ENCODE results near the gene B4GALT5.
A peak's percentile ranks its signal among the peaks of the same experiment; 100 is the strongest.
"Not testable (repeated sequence)": the region's sequence is repeated elsewhere in the genome, so short reads cannot be mapped to it uniquely, and the experiment has no call there.

Gene B4GALT5

DNA sequence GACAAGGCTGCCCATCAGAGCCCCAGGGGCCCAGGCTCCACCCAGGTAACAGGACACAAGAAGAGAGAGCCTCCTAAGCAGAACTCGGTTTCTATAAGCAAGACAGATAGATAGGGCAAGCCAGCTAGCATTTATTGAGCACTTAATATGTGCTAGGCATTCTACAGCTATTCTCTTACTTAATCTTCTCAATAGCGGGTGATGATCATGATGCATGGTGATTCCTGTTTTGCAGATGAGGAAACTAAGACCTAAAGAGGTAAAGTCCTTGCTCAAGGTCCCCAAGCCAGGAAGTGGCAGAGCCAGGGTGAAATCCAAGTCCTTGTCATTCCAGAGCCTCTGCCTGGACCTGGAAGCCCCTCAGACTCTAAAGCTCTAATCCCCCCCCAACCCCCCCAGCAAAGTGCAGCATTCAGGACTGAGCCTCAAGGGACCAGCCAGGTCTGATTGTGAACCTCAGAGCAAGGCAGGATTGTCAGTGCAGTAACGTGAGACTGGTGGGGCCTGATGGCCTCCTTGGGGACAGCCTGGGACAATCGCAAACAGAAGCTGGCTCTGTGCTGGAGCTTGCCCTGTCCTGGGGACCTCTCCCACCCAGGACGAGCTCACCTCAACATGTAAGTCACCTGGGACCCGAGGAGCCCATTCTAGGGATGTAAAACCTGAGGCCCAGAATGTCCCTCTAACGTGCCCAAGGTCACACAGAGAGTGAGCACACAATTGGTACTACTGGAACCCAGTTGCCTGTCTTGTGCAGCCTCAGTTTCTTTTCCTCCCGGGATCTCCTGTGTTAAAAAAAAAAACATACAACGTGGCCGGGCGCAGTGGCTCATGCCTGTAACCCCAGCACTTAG, 97.3 kb downstream of the B4GALT5 start:
- ChIA-PET CTCF (interaction anchor here (0.8 to 10.2 kb wide), 6 partner anchors 8 to 272 kb away, joined by 3 to 293 read pairs (median 3); no protein-coding TSS in a partner anchor), POLR2A (no interaction called here)
- no peak overlapping the region for H3K4me3 ChIP-seq (ENCODE audit: low read depth, low read length)
- TF ChIP-seq, protein P1, sequence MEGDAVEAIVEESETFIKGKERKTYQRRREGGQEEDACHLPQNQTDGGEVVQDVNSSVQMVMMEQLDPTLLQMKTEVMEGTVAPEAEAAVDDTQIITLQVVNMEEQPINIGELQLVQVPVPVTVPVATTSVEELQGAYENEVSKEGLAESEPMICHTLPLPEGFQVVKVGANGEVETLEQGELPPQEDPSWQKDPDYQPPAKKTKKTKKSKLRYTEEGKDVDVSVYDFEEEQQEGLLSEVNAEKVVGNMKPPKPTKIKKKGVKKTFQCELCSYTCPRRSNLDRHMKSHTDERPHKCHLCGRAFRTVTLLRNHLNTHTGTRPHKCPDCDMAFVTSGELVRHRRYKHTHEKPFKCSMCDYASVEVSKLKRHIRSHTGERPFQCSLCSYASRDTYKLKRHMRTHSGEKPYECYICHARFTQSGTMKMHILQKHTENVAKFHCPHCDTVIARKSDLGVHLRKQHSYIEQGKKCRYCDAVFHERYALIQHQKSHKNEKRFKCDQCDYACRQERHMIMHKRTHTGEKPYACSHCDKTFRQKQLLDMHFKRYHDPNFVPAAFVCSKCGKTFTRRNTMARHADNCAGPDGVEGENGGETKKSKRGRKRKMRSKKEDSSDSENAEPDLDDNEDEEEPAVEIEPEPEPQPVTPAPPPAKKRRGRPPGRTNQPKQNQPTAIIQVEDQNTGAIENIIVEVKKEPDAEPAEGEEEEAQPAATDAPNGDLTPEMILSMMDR (IDR thresholded peaks at IDR 0.05; ENCODE audit: insufficient read depth, low read length, missing control alignments), result no peak
- no peak for DNase-seq (ENCODE audit: low read depth, low spot score)

DNA sequence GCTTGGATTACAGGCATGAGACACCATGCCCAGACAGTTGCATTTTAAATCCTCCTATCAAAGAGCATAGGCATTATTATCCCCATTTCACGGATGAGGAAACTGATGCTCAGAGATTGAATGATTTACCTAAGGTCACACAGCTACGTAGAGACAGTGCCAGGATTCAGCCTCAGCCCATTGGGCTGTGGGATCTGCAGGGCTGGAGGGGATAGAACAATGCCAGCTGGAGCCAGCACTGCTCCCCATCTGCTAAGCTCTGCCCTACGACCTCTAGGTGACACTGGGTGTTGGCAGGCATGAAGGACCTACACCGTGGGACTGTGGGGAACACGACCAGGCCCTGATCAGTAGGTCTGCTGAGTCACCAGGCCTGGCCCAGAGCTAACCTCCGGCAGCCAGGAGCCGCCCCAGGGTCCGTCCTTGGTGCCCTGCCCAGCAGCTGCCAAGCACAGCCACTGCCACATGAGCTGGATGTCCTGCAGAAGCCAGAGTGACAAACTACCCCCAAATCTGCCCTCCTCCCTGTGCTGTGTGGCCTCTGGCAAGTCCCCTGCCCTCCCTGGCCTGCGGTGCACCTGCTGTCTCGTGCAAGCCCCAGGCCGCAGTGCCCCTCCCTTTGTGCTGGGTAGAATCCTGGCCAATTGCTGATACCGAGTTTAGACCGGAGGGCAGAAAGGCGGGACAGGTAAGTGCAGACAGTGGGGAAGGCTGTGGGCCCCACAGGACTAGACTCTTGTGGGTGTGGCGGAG, 98.1 kb downstream of the B4GALT5 start:
- no peak for DNase-seq (ENCODE audit: low read depth, low spot score)
- ChIA-PET CTCF (interaction anchor here (0.8 to 10.2 kb wide), 6 partner anchors 8 to 456 kb away, joined by 3 to 293 read pairs (median 4); no protein-coding TSS in a partner anchor), POLR2A (no interaction called here)
- H3K4me3 ChIP-seq (ENCODE audit: low read depth, low read length), result no peak overlapping the region
- TF ChIP-seq, protein P1 (IDR thresholded peaks at IDR 0.05; ENCODE audit: insufficient read depth, low read length, missing control alignments), result no peak

DNA sequence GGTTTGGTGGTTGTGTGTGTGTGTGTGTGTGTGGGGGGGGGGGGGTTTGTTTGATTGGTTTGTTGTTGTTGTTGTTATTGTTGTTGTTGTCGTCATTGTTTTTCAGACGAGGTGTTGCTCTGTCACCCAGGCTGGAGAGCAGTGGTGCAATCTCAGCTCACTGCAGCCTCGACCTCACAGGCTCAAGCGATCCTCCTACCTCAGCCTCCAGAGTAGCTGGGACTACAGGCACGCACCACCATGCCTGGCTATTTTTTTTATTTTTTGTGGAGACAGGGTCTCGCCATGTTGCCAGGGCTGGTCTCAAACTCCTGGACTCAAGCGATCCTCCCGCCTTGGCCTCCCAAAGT, 98.7 kb downstream of the B4GALT5 start:
- CTCF ChIA-PET, result interaction anchor here (0.7 to 10.2 kb wide), 5 partner anchors 43 to 456 kb away, joined by 3 to 293 read pairs (median 4); no protein-coding TSS in a partner anchor
- H3K4me3 ChIP-seq (ENCODE audit: low read depth, low read length); POLR2A ChIA-PET; DNase-seq (ENCODE audit: low read depth, low spot score): not testable (repeated sequence)

DNA sequence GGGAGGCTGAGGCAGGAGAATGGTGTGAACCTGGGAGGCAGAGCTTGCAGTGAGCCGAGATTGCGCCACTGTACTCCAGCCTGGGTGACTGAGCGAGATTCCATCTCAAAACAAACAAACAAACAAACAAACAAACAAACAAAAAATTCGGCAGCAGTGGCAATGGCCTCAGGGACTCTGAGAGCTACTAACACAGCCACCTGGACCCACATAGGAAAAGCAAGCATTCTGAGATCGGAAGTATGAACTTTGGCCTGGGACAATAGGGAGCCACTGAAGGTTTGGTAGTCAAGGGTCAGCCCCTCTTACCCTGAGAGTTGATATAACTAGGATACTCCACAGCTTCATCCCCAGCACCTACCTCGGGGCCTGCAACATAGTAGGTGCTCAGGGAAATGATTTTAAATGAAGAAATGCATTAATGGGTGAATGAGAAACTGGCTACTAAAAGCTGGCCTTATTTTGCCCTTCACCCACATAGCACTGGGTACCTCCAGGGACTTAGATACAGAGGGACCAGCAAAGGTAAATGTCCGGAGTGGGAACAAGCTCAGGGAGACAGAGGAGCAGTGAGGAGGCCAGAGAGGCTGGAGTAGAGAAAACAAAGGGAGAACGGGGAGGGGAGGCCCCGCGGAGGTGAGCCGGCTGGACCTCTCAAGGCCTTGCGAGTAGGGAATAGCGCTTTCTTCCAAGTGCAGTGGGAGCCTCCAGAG, 99.2 kb downstream of the B4GALT5 start:
- DNase-seq (ENCODE audit: low read depth, low spot score), result no peak
- no peak overlapping the region for H3K4me3 ChIP-seq (ENCODE audit: low read depth, low read length)
- POLR2A ChIA-PET, result no interaction called here
- TF ChIP-seq, protein P1 (IDR thresholded peaks at IDR 0.05; ENCODE audit: insufficient read depth, low read length, missing control alignments), result no peak
- CTCF ChIA-PET, result interaction anchor here (0.7 to 10.2 kb wide), 8 partner anchors 11 to 457 kb away, joined by 3 to 293 read pairs (median 4); partner anchors contain the start of gene SLC9A8

DNA sequence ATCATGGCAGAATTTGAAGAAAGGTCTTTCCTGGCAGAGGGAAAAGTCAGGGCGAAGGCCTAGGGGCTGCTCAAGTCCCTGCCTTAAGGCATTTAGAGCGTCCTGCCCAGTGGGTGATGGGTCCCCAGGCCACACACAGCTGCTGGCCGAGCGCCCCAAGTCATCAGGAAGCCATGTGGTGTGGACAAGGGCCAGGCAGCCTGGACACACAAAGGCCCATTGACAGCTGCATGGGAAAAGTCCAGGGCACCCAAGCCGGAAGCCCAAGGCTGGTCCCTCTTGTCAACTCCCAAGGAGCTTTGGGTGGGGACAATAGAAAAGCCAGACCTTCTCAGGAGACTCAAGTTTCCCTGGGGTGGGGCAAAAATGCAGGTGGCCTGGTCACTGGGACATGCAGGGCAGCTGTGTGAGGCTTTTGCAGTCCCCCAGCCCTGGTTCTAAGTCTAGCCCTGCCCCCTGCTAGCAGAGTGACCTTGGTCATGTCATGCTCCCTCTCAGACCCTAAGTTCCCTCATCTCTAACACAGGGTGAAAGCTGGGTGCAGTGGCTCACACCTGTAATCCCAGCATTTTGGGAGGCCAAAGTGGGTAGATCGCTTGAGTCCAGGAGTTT, 101.4 kb downstream of the B4GALT5 start:
- TF ChIP-seq, protein P1 (IDR thresholded peaks at IDR 0.05; ENCODE audit: insufficient read depth, low read length, missing control alignments), result no peak
- no peak overlapping the region for H3K4me3 ChIP-seq (ENCODE audit: low read depth, low read length)
- POLR2A ChIA-PET, result no interaction called here
- no peak for DNase-seq (ENCODE audit: low read depth, low spot score)
- CTCF ChIA-PET, result interaction anchor here (0.9 to 15.2 kb wide), 22 partner anchors 8 to 319 kb away, joined by 3 to 626 read pairs (median 5); no protein-coding TSS in a partner anchor

DNA sequence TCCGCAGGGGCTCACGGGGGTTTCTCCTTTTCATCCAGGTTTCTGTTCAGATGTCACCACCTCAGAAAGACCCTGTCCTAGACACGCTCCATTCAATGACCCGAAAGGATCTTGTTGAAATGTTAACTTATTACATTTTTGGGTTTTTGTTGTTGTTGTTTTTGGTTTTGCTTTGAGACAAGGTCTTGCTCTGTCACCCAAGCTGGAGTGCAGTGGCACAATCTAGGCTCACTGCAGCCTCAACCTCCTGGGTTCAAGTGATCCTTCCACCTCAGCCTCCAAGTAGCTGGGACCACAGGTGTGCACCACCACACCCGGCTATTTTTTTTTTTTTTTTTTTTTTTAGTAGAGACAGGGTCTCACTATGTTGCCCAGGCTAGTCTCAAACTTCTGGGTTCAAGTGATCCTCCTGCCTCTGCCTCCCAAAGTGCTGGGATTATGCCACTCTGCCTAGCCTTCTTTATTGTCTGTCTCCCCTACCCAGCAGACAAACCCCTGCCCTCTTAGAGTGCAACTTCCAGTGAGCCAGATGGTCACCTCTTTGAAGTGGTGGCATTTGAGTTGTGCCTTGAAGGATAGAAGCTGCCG, 102.0 kb downstream of the B4GALT5 start:
- H3K4me3 ChIP-seq (ENCODE audit: low read depth, low read length), result peak overlapping the region; percentile 38

More for the DNA sequence above, 102.0 kb downstream of the B4GALT5 start:
- CTCF ChIA-PET, result interaction anchor here (0.9 to 15.2 kb wide), 22 partner anchors 9 to 320 kb away, joined by 3 to 626 read pairs (median 5); no protein-coding TSS in a partner anchor
- POLR2A ChIA-PET; DNase-seq (ENCODE audit: low read depth, low spot score): not testable (repeated sequence)
